Natural killer cell (primary cell): ENCODE results near the gene FCMR. TPM values are rescaled to one million over a fixed set of nuclear protein-coding genes. Genes with fewer than 3 reads are reported as not detected.

Experiments used
- ATAC-seq, 3 donors: fragments of 150-1000 bp in 2 of 3; fragments of 200-7000 bp in 1 of 3; cut with Tn5 transposase; 1 replicate in 1 of 3; 2 replicates in 2 of 3; pipeline ENCODE4 v1.10.0; 2021; ENCODE audit warnings: mild to moderate bottlenecking in 2 of 3, moderate library complexity in 2 of 3
- DNase-seq, 2 donors: peaks; one replicate each; pipeline versions ENCODE4 v3.0.0 to v3.0.0-alpha.2; 2013 to 2021; ENCODE audit warnings: mixed read lengths in 1 of 2
- H3K27ac ChIP-seq: one replicate; pipeline ENCODE4 v1.5.1; 2013; ENCODE audit warnings: mild to moderate bottlenecking, low read length
- H3K27me3 ChIP-seq: one replicate; pipeline ENCODE4 v1.6.1; 2013; ENCODE audit warnings: low read length; ENCODE audit not compliant: control insufficient read depth, insufficient read depth
- H3K36me3 ChIP-seq: one replicate; pipeline ENCODE4 v1.6.1; 2013; ENCODE audit warnings: low read length; ENCODE audit not compliant: control insufficient read depth, insufficient read depth
- H3K4me1 ChIP-seq: one replicate; pipeline ENCODE4 v1.6.1; 2013; ENCODE audit warnings: low read length; ENCODE audit not compliant: control insufficient read depth, insufficient read depth
- H3K4me3 ChIP-seq: one replicate; pipeline ENCODE4 v1.5.1; 2013; ENCODE audit warnings: low read length
- H3K9me3 ChIP-seq: one replicate; pipeline ENCODE4 v1.6.1; 2013; ENCODE audit warnings: low read length; ENCODE audit not compliant: control insufficient read depth, insufficient read depth
- H3K27ac Mint-ChIP-seq, 2 donors: one replicate each; pipeline ENCODE4 v1.8.0; 2022; ENCODE audit warnings: mild to moderate bottlenecking in 2 of 2, mixed read lengths in 2 of 2, moderate library complexity in 1 of 2
- H3K27me3 Mint-ChIP-seq, 2 donors: one replicate each; pipeline ENCODE4 v1.8.0; 2022; ENCODE audit warnings: low read depth in 2 of 2, mixed read lengths in 2 of 2
- H3K36me3 Mint-ChIP-seq: one replicate; pipeline ENCODE4 v1.8.0; 2022; ENCODE audit warnings: mixed read lengths
- H3K4me1 Mint-ChIP-seq, 2 donors: one replicate each; pipeline ENCODE4 v1.8.0; 2022; ENCODE audit warnings: mixed read lengths in 2 of 2
- H3K4me3 Mint-ChIP-seq: one replicate; pipeline ENCODE4 v1.8.0; 2022; ENCODE audit warnings: mild to moderate bottlenecking, moderate library complexity, mixed read lengths
- H3K9me3 Mint-ChIP-seq, 2 donors: one replicate each; pipeline ENCODE4 v1.8.0; 2022; ENCODE audit warnings: mixed read lengths in 2 of 2
- CTCF ChIP-seq: fragments of 200-600 bp; IDR thresholded peaks from one replicate; pipeline ENCODE4 v1.8.0; 2022; ENCODE audit warnings: antibody characterized with exemption
- WGBS: methylation state at CpG from one replicate; pipeline ENCODE4 v1.1.7; 2013; ENCODE audit warnings: missing lambda C conversion rate; ENCODE audit not compliant: insufficient coverage; 5-methylcytosine and 5-hydroxymethylcytosine counted together
- intact Hi-C: fragments of 100-400 bp; cut with micrococcal nuclease; formaldehyde crosslinking; loops from one replicate; pipeline ENCODE4 v1.14.2; 2022
- total RNA-seq, 4 donors: library from RNA; stranded (reverse); fragments of 120-200 nt in 1 of 4; gene quantifications; one replicate each; pipeline versions ENCODE4 v1.2.3 to v1.2.4, GENCODE V29; 2013 to 2022

Gene FCMR
- total RNA-seq, 3 donors from 2014 or later (not counting 1 experiment from before 2014, with no cell fraction given), result 157 to 178 (median 177) TPM

DNA sequence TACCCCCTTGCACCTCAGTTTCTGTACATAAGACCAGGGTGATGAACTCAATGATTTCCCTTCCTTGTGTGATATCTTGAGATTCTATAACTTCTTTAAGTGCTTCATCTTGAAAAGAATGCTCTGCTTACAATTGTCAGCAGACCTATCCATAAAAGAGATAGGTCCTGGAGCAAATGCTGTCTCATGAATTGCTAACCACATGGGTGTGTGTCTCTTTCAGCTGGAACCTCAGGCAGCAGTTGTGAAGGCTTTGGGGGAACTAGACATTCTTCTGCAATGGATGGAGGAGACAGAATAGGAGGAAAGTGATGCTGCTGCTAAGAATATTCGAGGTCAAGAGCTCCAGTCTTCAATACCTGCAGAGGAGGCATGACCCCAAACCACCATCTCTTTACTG, 53.5 kb downstream of the FCMR start:
- DNase-seq (no peak), ATAC-seq (no peak)
- H3K36me3 ChIP-seq, result no peaks in the 10 kb centered on the region
- peaks cover 7% of the 10 kb centered on the region for H3K9me3 ChIP-seq
- no peaks in the 10 kb centered on the region for H3K27me3 ChIP-seq
- no peak for TF ChIP-seq CTCF
- no peak overlapping the region for H3K4me3 ChIP-seq
- no peak overlapping the region for H3K4me3 Mint-ChIP-seq
- intact Hi-C loops, result no loop called here
- no peak overlapping the region for H3K27ac Mint-ChIP-seq
- no peak overlapping the region for H3K27ac ChIP-seq
- H3K4me1 ChIP-seq, result no peaks in the 10 kb centered on the region
- WGBS, result 88% methylated on average over 1 of the region's 1 CpG
- no peaks in the 10 kb centered on the region for H3K36me3 Mint-ChIP-seq
- H3K27me3 Mint-ChIP-seq, result peaks cover 14 to 23% of the 10 kb centered on the region in 2 donors
- H3K4me1 Mint-ChIP-seq, result peaks cover 0 to 6% of the 10 kb centered on the region in 2 donors
- no peaks in the 10 kb centered on the region for H3K9me3 Mint-ChIP-seq

- Histone ChIP-seq H3K27ac (no peak overlapping the region), H3K4me1 (no peaks in the 10 kb centered on the region), H3K27me3 (no peaks in the 10 kb centered on the region), H3K9me3 (peaks cover 7% of the 10 kb centered on the region), H3K36me3 (no peaks in the 10 kb centered on the region), H3K4me3 (no peak overlapping the region)
- ATAC-seq (no peak), DNase-seq (no peak)
- intact Hi-C loops, result no loop called here
- TF ChIP-seq CTCF, result no peak
- Mint-ChIP-seq H3K36me3 (no peaks in the 10 kb centered on the region), H3K27ac (no peak overlapping the region), H3K27me3 (peaks cover 17 to 29% of the 10 kb centered on the region in 2 donors), H3K9me3 (no peaks in the 10 kb centered on the region), H3K4me3 (no peak overlapping the region), H3K4me1 (peaks cover 0 to 6% of the 10 kb centered on the region in 2 donors)
Measured at GRCh38 chr1:206867716-206868115, 54.0 kb downstream of the FCMR start.

DNA sequence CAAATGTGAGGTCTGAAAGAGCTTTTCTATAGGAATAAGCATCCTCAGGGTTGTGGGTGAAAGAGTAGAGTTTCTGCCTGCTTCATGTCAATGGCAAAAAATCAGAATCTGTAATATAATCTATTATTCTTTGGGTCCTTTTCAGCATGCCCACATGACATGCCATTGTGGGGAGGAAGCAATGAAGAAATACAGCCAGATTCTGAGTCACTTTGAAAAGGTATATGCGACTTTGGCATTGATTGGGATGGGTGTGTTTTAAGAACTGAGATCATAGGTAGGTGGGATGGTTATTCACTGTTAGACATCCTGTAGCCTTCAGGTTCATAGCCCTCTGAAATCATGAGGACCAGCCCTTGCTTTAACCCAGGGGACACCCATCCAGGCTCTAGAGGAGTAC, 54.5 kb downstream of the FCMR start:
- H3K27ac ChIP-seq, result no peak overlapping the region
- intact Hi-C loops, result no loop called here
- H3K9me3 ChIP-seq, result peaks cover 3% of the 10 kb centered on the region
- H3K27me3 Mint-ChIP-seq, result peaks cover 18 to 32% of the 10 kb centered on the region in 2 donors
- H3K36me3 Mint-ChIP-seq, result no peaks in the 10 kb centered on the region
- H3K4me3 Mint-ChIP-seq, result no peak overlapping the region
- no peak for DNase-seq
- H3K4me1 ChIP-seq, result no peaks in the 10 kb centered on the region
- no peak for TF ChIP-seq CTCF
- H3K27ac Mint-ChIP-seq, result no peak overlapping the region
- H3K27me3 ChIP-seq, result no peaks in the 10 kb centered on the region
- H3K9me3 Mint-ChIP-seq, result no peaks in the 10 kb centered on the region
- H3K4me1 Mint-ChIP-seq, result peaks cover 0 to 6% of the 10 kb centered on the region in 2 donors
- WGBS, result 88% methylated on average over 1 of the region's 1 CpG
- no peak overlapping the region for H3K4me3 ChIP-seq
- no peak for ATAC-seq
- no peaks in the 10 kb centered on the region for H3K36me3 ChIP-seq

DNA sequence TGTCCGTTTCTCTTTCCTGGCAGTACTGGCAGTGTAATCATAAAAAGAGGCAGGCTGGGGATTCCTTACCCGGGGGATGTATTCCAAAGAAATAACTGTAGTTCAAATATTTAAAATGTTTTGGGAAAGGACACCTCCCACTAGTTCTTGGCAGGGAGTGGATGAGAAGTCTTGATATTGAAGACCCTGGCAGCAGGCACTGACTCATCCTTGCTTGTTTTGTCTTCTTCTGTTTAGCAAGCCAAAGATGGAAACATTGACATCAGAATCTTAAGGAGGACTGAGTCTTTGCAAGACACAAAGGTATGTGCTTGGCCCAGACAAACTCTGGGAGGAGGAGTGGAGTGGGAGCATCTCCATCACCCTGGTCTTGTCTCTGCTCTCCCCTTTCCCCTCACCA, 55.7 kb downstream of the FCMR start:
- no peaks in the 10 kb centered on the region for H3K36me3 ChIP-seq
- Mint-ChIP-seq H3K36me3 (no peaks in the 10 kb centered on the region), H3K27ac (no peak overlapping the region), H3K9me3 (no peaks in the 10 kb centered on the region), H3K4me3 (no peak overlapping the region), H3K27me3 (peaks cover 22 to 38% of the 10 kb centered on the region in 2 donors), H3K4me1 (peaks cover 0 to 6% of the 10 kb centered on the region in 2 donors)
- WGBS, result 83% methylated on average over 1 of the region's 2 CpGs
- no peak for TF ChIP-seq CTCF
- intact Hi-C loops, result no loop called here
- H3K4me1 ChIP-seq, result no peaks in the 10 kb centered on the region
- ATAC-seq (no peak), DNase-seq (no peak)
- no peak overlapping the region for H3K27ac ChIP-seq
- no peak overlapping the region for H3K4me3 ChIP-seq
- H3K9me3 ChIP-seq, result no peaks in the 10 kb centered on the region
- H3K27me3 ChIP-seq, result no peaks in the 10 kb centered on the region
